LoVo (cell line): ENCODE results near the gene NDUFA9.
A peak's percentile ranks its signal among the peaks of the same experiment; 100 is the strongest.

Source experiments
- DNase-seq: peaks from one replicate; pipeline ENCODE4 v3.0.0-alpha.2; 2016; ENCODE audit warnings: low spot score

The NDUFA9 gene

DNA sequence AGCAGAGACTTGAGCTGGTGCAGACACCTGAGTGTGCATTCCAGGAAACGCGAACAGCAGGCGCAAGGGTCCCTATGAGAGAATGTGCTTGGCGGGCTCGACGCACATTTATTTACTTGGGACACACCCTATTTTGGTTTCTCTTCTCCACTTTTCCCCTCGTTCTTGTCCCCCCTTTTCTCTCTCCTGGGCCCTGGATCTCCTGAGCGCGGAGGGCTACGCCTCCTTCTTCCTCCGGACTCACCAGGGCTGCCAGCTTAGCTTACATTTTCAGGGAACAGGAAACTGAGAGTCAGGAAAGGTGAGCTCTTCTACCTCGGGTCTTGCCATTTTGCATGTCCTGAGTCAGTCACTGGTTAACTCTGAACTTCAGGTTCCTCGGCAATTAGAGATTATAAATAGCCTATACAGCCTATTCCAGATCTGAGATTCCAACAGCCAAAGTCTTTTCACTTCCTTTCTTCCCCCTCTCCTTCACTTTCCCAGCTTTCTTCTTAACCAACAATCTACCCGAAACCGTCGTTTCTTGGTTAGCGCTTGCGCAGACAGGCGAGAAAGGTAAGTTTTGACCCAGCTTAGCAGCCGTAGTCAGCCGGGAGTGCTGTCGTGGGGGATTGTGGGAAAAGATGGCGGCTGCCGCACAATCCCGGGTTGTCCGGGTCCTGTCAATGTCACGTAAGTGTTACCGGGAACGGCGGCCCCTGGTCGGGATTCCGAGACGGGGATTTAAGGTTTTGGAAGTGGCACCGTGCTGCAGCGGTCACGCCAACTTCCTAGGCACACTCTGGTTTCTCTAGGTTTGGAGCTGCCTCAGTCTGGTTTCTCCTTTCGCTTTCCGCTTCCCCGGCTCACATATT lies at the start of gene NDUFA9, which contains the start of gene AKAP3:
Gene NDUFA9 (plus strand): TSS at position 614 of the 857 bp plus-strand sequence. CDS start 13 bp downstream, at position 627.
Gene AKAP3 (minus strand): TSS at position 551 of the 857 bp plus-strand sequence. CDS start 10,855 bp downstream, outside the sequence.
- peak; percentile 93 for DNase-seq

GRCh38 chr12:4603421-4603820 lies 45.5 kb upstream of the NDUFA9 start:
- no peak for DNase-seq

- DNase-seq, result no peak
These were observed 45.0 kb upstream of the NDUFA9 start for GRCh38 chr12:4603946-4604345.

DNA sequence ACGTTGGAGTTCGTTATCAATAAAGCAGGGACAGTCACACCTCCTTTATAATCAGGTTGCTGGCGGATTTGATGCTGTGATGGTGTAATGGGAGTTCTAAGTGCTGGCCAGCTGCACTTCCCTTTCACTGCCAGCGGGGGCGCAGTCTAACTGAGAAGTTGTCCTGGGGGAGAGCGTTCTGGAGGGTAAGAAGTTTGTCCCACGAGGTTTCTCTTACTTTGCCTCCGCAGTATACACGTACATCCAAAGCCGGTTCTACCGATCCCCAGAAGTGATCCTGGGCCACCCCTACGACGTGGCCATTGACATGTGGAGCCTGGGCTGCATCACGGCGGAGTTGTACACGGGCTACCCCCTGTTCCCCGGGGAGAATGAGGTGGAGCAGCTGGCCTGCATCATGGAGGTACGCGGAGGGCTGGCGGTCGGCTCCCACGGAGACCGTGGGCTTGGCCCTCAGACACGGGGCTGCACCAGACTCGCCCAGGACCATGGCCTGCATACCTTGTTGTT lies 44.2 kb upstream of the NDUFA9 start:
- DNase-seq, result peak; percentile 93

- no peak for DNase-seq
These were observed 41.9 kb upstream of the NDUFA9 start for GRCh38 chr12:4607056-4607455.

DNA sequence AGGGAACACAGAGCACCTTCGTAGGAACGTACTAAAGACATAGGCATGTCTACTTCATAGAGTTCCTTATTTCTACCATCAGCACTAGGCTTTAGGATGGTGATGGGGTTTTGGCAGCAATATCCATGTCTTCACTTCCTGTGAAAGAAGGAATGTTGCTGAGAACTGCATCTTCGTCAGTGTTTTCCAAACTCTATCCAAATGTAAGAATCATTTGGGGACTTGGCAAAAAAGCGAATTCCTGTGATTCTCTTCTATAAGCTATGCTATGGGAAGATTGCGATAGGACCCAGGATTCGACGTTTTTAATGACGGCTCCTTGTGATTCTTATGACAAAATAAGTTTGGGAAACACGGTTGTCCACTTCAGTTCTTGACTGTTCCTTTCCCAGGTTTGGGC lies 39.8 kb upstream of the NDUFA9 start:
- DNase-seq, result no peak

- no peak for DNase-seq
These were observed 38.4 kb upstream of the NDUFA9 start for GRCh38 chr12:4610481-4610880.

GRCh38 chr12:4615667-4616066 lies 33.2 kb upstream of the NDUFA9 start:
- DNase-seq, result no peak

GRCh38 chr12:4621511-4621910 lies 27.4 kb upstream of the NDUFA9 start:
- no peak for DNase-seq

- no peak for DNase-seq
These were observed 22.4 kb upstream of the NDUFA9 start for GRCh38 chr12:4626543-4626942.

GRCh38 chr12:4628406-4628805 lies 20.5 kb upstream of the NDUFA9 start:
- DNase-seq, result no peak

- DNase-seq, result no peak
These were observed 18.7 kb upstream of the NDUFA9 start for GRCh38 chr12:4630262-4630661.

- no peak for DNase-seq
These were observed 5.2 kb upstream of the NDUFA9 start for GRCh38 chr12:4643747-4644146.

- DNase-seq, result no peak
These were observed 3.9 kb upstream of the NDUFA9 start for GRCh38 chr12:4645023-4645422.

- DNase-seq, result no peak
These were observed 812 bp upstream of the NDUFA9 start for GRCh38 chr12:4648104-4648500.

DNA sequence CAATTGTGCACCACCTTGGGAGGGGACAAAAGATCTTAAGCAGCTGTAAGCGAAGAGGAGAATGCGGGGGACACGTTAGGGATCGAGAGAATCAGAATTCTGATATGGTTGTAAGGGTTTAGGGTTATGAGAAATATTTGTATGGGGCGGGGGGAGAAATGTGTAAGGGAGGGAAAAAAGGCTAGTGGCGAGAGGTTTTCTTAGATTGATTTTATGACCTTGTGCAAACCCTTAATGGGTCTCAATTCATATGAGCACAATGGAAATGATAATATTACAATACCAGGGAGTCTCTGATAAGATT lies 396 bp downstream of the NDUFA9 start:
- DNase-seq, result no peak

- DNase-seq, result no peak
These were observed 4.3 kb downstream of the NDUFA9 start for GRCh38 chr12:4653257-4653656.

DNA sequence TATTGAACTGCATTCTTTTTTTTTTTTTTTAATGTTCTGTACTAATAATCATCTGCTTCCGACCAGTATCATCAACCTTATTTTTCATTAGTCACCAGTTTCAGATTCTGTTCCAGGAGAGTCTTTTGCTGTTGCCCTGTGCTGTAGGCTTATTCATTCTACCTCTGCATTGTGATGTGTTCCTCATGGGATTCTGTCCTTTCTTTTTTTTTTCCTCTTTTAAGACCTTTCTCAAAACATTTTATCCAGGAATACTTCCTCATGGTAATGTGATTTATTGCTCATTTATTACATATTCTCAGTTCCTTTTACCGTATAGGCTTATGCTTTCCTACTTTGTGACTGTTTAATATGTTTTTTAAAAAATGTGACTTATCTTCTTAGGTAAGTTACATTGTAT lies 4.8 kb downstream of the NDUFA9 start:
- DNase-seq, result no peak

DNA sequence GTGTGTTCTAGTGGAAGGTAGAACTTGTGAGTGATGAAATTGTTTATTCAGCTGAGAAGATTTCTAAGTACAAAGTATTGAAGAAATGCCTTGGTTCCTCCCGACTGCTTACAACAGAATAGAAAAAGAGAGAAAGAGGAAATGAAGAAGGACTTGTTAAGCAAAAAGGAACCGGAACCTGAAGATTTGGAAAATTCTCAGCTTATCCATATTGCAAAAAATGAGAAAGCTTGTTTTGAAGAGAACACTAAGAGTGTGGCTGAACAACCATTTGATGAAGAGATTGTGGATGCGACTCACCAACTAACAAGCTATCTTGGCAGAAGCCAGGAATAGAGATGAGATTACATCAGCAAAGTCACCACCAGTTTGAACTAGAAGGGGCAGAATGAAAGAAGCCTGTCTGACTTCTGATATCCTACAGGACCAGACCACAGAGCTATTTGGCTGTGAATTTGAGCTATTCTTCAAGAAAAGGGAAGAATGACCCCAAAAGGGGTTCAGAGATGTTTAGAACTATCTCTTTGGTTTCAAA lies 15.1 kb downstream of the NDUFA9 start:
- peak; percentile 35 for DNase-seq

- DNase-seq, result no peak
These were observed 16.3 kb downstream of the NDUFA9 start for GRCh38 chr12:4665236-4665635.

- no peak for DNase-seq
These were observed 30.8 kb downstream of the NDUFA9 start for GRCh38 chr12:4679711-4680110.

DNA sequence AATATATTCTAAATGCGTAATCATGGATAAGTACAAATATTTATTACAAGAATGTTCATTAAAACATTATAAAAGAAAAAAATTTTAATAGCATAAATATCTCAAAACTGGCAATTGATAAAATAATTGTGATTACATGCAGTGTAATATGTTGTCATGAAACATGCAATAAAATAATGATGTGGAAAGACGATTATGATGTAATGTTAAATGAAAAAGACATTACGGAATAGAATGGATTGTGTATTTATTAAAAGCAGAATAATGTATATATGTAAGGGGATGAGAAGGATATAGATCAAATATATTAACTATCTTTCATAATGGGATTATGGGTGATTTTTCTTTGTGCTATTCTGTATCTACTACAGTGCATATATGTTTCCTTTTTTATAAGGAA lies 32.8 kb downstream of the NDUFA9 start:
- no peak for DNase-seq

DNA sequence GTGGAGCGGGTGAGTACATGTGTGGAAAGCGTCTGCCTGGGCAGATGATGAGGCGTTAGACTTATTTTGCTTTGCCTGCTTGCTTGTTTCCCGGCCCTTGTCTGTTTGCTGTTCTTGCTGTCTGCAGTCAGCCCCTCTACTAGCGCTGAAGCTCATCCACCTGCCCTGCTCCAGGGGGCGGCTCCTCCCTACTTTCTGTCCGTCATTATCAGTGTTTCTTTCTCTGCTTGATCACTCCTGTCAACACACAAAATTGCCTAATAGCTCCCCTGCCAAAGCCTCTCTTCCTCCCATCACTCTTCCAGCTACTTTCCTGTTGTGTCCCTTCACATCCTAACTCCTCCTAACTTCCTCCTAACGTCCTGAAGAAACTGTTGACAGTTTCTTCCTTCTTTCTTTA lies 36.4 kb downstream of the NDUFA9 start:
- no peak for DNase-seq

GRCh38 chr12:4690760-4691159 lies 41.8 kb downstream of the NDUFA9 start:
- DNase-seq, result no peak
